ENCODE results near the gene PKNOX2. TPM values are rescaled to one million over a fixed set of nuclear protein-coding genes. Genes with fewer than 3 reads are reported as not detected.

The PKNOX2 gene
- total RNA-seq, 1 donor from 2014 or later = 4.0 TPM

GRCh38 chr11:125155100-125155444 is 9.5 kb upstream of the PKNOX2 start:
- no peak for DNase-seq

GRCh38 chr11:125155767-125156166 is 8.8 kb upstream of the PKNOX2 start:
- DNase-seq = no peak

- DNase-seq = no peak
Observed at GRCh38 chr11:125156346-125157117, 8.0 kb upstream of the PKNOX2 start.

GRCh38 chr11:125157118-125157733 is 7.3 kb upstream of the PKNOX2 start:
- no peak for DNase-seq

- no peak for DNase-seq
Observed at GRCh38 chr11:125157953-125158680, 6.4 kb upstream of the PKNOX2 start.

- no peak for DNase-seq
Observed at GRCh38 chr11:125162743-125163142, 1.8 kb upstream of the PKNOX2 start.

- DNase-seq = no peak
Observed at GRCh38 chr11:125163431-125164063, 1.0 kb upstream of the PKNOX2 start.

- DNase-seq = no peak
Observed at GRCh38 chr11:125164091-125164421, 495 bp upstream of the PKNOX2 start.

GRCh38 chr11:125165111-125165842 is 726 bp downstream of the PKNOX2 start:
- DNase-seq = no peak

GRCh38 chr11:125165843-125166763 is 1.6 kb downstream of the PKNOX2 start:
- DNase-seq = no peak

- DNase-seq = no peak
Observed at GRCh38 chr11:125166764-125167291, 2.3 kb downstream of the PKNOX2 start.

- no peak for DNase-seq
Observed at GRCh38 chr11:125167292-125167953, 2.9 kb downstream of the PKNOX2 start.

GRCh38 chr11:125167954-125168835 is 3.6 kb downstream of the PKNOX2 start:
- DNase-seq = peak; percentile 77

GRCh38 chr11:125168918-125169456 is 4.4 kb downstream of the PKNOX2 start:
- peak; percentile 17 for DNase-seq

- no peak for DNase-seq
Observed at GRCh38 chr11:125170001-125170509, 5.5 kb downstream of the PKNOX2 start.

- DNase-seq = peak; percentile 68
Observed at GRCh38 chr11:125170510-125171031, 6.0 kb downstream of the PKNOX2 start.

GRCh38 chr11:125171974-125172373 is 7.4 kb downstream of the PKNOX2 start:
- no peak for DNase-seq

- no peak for DNase-seq
Observed at GRCh38 chr11:125173027-125173426, 8.5 kb downstream of the PKNOX2 start.
